Gastroesophageal sphincter (tissue), 3 donors: ENCODE data around the gene FHIT.

Experiments used
- CTCF ChIP-seq, 4 experiments: fragments of 200-600 bp in 2 of 4; fragments of 450-650 bp in 2 of 4; sonication (generic) in 1 of 4; IDR thresholded peaks; one replicate each; pipeline ENCODE4 v1.5.1; 2017 to 2019; ENCODE audit warnings: antibody characterized with exemption in 4 of 4, mild to moderate bottlenecking in 2 of 4, moderate library complexity in 2 of 4
- EP300 ChIP-seq: sonication (generic); formaldehyde crosslinking; IDR thresholded peaks from one replicate; pipeline ENCODE4 v1.6.1; 2017; ENCODE audit warnings: antibody characterized with exemption, mild to moderate bottlenecking
- POLR2A ChIP-seq, 2 donors: fragments of 450-650 bp; IDR thresholded peaks; one replicate each; pipeline ENCODE4 v1.6.1; 2017; ENCODE audit warnings: antibody characterized with exemption in 2 of 2, mild to moderate bottlenecking in 2 of 2, moderate library complexity in 1 of 2

- TF ChIP-seq CTCF (IDR thresholded peaks at IDR 0.05) (no peak), EP300 (no peak), POLR2A (IDR thresholded peaks at IDR 0.05) (no peak)
These were observed 32.7 kb downstream of the FHIT start for GRCh38 chr3:61218504-61218903.
